ENCODE measurements around the gene HBA2.
"Not testable (repeated sequence)": the region's sequence is repeated elsewhere in the genome, so short reads cannot be mapped to it uniquely, and the experiment has no call there.

The HBA2 gene

DNA sequence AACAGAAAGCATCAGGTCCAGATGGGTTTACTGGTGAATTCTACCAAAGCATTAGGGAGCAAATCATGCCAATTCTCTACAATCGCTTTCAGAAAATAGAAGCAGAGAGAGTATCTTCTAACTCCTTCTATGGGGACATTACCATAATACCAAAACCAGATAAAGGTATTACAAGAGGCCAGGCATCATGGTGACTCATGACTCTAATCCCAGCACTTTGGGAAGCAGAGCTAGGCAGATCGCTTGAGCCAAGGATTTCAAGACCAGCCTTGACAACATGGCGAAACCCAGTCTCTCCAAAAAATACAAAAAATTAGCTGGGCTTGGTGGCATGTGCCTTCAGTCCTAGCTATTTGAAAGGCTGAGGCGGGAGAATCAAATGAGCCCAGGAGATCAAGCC is 30.6 kb downstream of the HBA2 start:
- no peak overlapping the region for H2AFZ ChIP-seq (ENCODE audit: low read length)
- no peaks in the 10 kb centered on the region for H3K4me1 ChIP-seq (ENCODE audit: insufficient read depth, low read length, severe bottlenecking)
- H4K20me1 ChIP-seq (ENCODE audit: insufficient read depth, low read length) = no peaks in the 10 kb centered on the region
- no peaks in the 10 kb centered on the region for H3K9me2 ChIP-seq (ENCODE audit: low read depth, low read length)
- no peaks in the 10 kb centered on the region for H3K27me3 ChIP-seq (ENCODE audit: insufficient read depth, low read length)
- H3K79me2 ChIP-seq (ENCODE audit: insufficient read depth, low read length) = no peaks in the 10 kb centered on the region
- no peak overlapping the region for H3K4me3 ChIP-seq (ENCODE audit: low read depth, low read length, poor library complexity, severe bottlenecking)
- peaks cover 84% of the 10 kb centered on the region for H3K36me3 ChIP-seq (ENCODE audit: insufficient read depth, low read length)
- TF ChIP-seq EZH2 (IDR thresholded peaks at IDR 0.05; ENCODE audit: borderline replicate concordance, low read length) = no peak
- TF ChIP-seq CTCF (IDR thresholded peaks at IDR 0.05; ENCODE audit: low read length) = no peak
- H3K4me2 ChIP-seq (ENCODE audit: low read length) = no peak overlapping the region
- H3K27ac ChIP-seq (ENCODE audit: low read depth, low read length, poor library complexity, severe bottlenecking) = no peak overlapping the region
- no peaks in the 10 kb centered on the region for H3K9me3 ChIP-seq (ENCODE audit: low read length)
- H3F3A ChIP-seq (ENCODE audit: insufficient read depth, low read length) = no peaks in the 10 kb centered on the region
- no peak overlapping the region for H3K9ac ChIP-seq (ENCODE audit: low read length)

DNA sequence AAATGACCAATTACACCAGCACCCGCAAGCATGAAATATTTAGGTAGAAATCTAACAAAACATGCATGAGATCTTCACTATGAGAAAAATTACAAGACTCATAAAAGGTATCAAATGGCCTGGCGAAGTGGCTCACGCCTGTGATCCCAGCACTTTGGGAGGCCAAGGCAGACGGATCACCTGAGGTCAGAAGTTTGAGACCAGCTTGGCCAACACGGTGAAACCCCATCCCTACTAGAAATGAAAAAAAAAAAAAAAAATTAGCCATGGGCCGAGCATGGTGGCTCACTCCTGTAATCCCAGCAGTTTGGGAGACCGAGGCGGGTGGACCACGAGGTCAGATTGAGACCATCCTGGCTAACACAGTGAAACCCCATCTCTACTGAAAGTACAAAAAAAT is 31.4 kb downstream of the HBA2 start:
- not testable (repeated sequence) for H3K27ac ChIP-seq (ENCODE audit: low read depth, low read length, poor library complexity, severe bottlenecking); H3K27me3 ChIP-seq (ENCODE audit: insufficient read depth, low read length); H2AFZ ChIP-seq (ENCODE audit: low read length); H3K4me1 ChIP-seq (ENCODE audit: insufficient read depth, low read length, severe bottlenecking); H3K9me2 ChIP-seq (ENCODE audit: low read depth, low read length); H3K9ac ChIP-seq (ENCODE audit: low read length); H3K4me3 ChIP-seq (ENCODE audit: low read depth, low read length, poor library complexity, severe bottlenecking); H3K79me2 ChIP-seq (ENCODE audit: insufficient read depth, low read length); H4K20me1 ChIP-seq (ENCODE audit: insufficient read depth, low read length); H3F3A ChIP-seq (ENCODE audit: insufficient read depth, low read length); H3K4me2 ChIP-seq (ENCODE audit: low read length); H3K9me3 ChIP-seq (ENCODE audit: low read length)
- peaks cover 84% of the 10 kb centered on the region for H3K36me3 ChIP-seq (ENCODE audit: insufficient read depth, low read length)

- not testable (repeated sequence) for H4K20me1 ChIP-seq (ENCODE audit: insufficient read depth, low read length); H3K27me3 ChIP-seq (ENCODE audit: insufficient read depth, low read length); H3K79me2 ChIP-seq (ENCODE audit: insufficient read depth, low read length); H3K9me3 ChIP-seq (ENCODE audit: low read length); H3K27ac ChIP-seq (ENCODE audit: low read depth, low read length, poor library complexity, severe bottlenecking); H3K9me2 ChIP-seq (ENCODE audit: low read depth, low read length); H3K4me2 ChIP-seq (ENCODE audit: low read length); H3K9ac ChIP-seq (ENCODE audit: low read length); H3F3A ChIP-seq (ENCODE audit: insufficient read depth, low read length); H3K4me3 ChIP-seq (ENCODE audit: low read depth, low read length, poor library complexity, severe bottlenecking); H3K4me1 ChIP-seq (ENCODE audit: insufficient read depth, low read length, severe bottlenecking); H2AFZ ChIP-seq (ENCODE audit: low read length)
- H3K36me3 ChIP-seq (ENCODE audit: insufficient read depth, low read length) = peaks cover 93% of the 10 kb centered on the region
These were observed 36.7 kb downstream of the HBA2 start for GRCh38 chr16:209359-209758.

DNA sequence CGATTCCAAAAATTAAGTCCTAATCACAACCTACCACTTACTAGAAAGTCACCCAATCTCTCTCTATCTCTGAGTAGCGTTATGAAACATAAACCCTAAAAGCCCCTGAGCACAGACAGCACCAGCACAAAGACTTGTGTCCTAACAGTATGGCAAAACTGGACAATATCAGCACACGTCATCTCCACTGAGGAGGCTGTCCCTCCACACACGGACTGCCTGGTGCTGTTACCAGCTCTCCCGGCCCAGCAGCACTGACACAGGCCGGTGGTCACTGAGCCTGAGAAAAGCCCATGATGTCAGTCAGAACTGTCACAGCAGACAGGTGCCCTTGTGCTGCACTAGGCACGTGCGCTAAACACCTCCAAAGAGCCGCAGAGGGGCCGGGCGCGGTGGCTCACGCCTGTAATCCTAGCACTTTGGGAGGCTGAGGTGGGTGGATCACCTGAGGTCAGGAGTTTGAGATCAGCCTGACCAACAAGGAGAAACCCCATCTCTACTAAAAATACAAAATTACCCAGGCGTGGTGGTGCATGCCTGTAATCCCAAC is 39.0 kb downstream of the HBA2 start:
- H3K4me3 ChIP-seq (ENCODE audit: low read depth, low read length, poor library complexity, severe bottlenecking); H2AFZ ChIP-seq (ENCODE audit: low read length); H3K9me3 ChIP-seq (ENCODE audit: low read length); H3K27me3 ChIP-seq (ENCODE audit: insufficient read depth, low read length); H3K9me2 ChIP-seq (ENCODE audit: low read depth, low read length); H3K27ac ChIP-seq (ENCODE audit: low read depth, low read length, poor library complexity, severe bottlenecking); H4K20me1 ChIP-seq (ENCODE audit: insufficient read depth, low read length); H3K4me2 ChIP-seq (ENCODE audit: low read length); H3K4me1 ChIP-seq (ENCODE audit: insufficient read depth, low read length, severe bottlenecking); H3K9ac ChIP-seq (ENCODE audit: low read length); H3K79me2 ChIP-seq (ENCODE audit: insufficient read depth, low read length); H3F3A ChIP-seq (ENCODE audit: insufficient read depth, low read length): not testable (repeated sequence)
- peaks cover 94% of the 10 kb centered on the region for H3K36me3 ChIP-seq (ENCODE audit: insufficient read depth, low read length)

DNA sequence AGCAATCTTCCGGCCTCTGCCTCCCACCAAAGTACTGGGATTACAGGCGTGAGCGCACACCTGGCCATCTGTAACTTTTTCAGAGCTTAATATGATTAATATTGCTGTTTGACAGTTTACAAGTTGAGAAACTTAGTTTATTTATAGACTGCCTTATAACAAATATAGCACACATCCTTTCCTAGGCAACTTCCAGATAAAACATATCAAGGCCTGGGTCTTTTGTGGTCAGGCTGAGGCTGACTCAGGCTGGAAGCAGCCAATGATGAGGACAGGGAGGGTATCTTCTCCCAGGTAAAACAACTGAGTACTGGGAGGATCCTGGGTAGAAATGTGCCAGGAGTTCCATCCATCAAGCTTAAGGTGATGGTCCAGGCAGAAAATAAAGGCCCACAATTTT is 40.3 kb downstream of the HBA2 start:
- Histone ChIP-seq H3F3A (ENCODE audit: insufficient read depth, low read length) (no peaks in the 10 kb centered on the region), H2AFZ (ENCODE audit: low read length) (no peak overlapping the region), H3K4me2 (ENCODE audit: low read length) (no peak overlapping the region), H3K9me2 (ENCODE audit: low read depth, low read length) (no peaks in the 10 kb centered on the region), H3K4me1 (ENCODE audit: insufficient read depth, low read length, severe bottlenecking) (no peaks in the 10 kb centered on the region), H3K36me3 (ENCODE audit: insufficient read depth, low read length) (peaks cover 92% of the 10 kb centered on the region), H3K9ac (ENCODE audit: low read length) (no peak overlapping the region), H3K9me3 (ENCODE audit: low read length) (no peaks in the 10 kb centered on the region), H3K4me3 (ENCODE audit: low read depth, low read length, poor library complexity, severe bottlenecking) (no peak overlapping the region), H3K27me3 (ENCODE audit: insufficient read depth, low read length) (no peaks in the 10 kb centered on the region), H3K79me2 (ENCODE audit: insufficient read depth, low read length) (no peaks in the 10 kb centered on the region; the same call in 1 of the 2 replicates), H3K27ac (ENCODE audit: low read depth, low read length, poor library complexity, severe bottlenecking) (no peak overlapping the region), H4K20me1 (ENCODE audit: insufficient read depth, low read length) (no peaks in the 10 kb centered on the region)
- no peak for TF ChIP-seq EZH2 (IDR thresholded peaks at IDR 0.05; ENCODE audit: borderline replicate concordance, low read length)
- TF ChIP-seq CTCF (IDR thresholded peaks at IDR 0.05; ENCODE audit: low read length) = no peak

Measured in OCI-LY1 (cell line).